Breast epithelium (tissue), 3 donors: Measurements from ENCODE around the gene MAP2K5.

Source experiments
- POLR2A ChIP-seq: fragments of 450-650 bp; IDR thresholded peaks from one replicate; pipeline ENCODE4 v1.6.1; 2016; ENCODE audit warnings: antibody characterized with exemption, mild to moderate bottlenecking, moderate library complexity
- POLR2AphosphoS5 ChIP-seq, 3 donors: sonication (generic); formaldehyde crosslinking; IDR thresholded peaks; one replicate each; pipeline ENCODE4 v1.6.1; 2017; ENCODE audit warnings: antibody characterized with exemption in 3 of 3
- TF ChIP-seq, protein P1 (sequence below), 3 donors: fragments of 450-650 bp; IDR thresholded peaks; one replicate each; pipeline ENCODE4 v1.5.1; 2016 to 2017; ENCODE audit warnings: antibody characterized with exemption in 3 of 3, mild to moderate bottlenecking in 3 of 3, moderate library complexity in 3 of 3

DNA sequence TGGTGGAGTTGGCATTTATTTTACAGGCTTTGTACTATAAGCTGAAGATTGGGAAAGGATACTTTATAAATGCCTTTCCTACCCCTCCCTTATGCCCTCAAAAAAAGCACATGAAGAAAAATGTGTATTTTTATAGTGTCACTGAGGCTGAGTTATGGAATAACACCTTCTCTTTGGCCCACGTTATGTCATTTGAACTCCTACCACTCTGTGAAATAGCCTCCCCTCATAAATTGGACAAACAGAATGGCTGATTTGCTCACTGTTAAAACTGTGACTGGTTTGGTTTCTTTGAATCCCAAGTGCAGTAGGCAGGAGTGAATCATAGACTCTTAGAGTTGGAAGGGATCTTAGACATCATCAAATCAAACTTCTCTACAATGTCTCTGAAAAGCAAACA is 187.6 kb downstream of the MAP2K5 start:
- TF ChIP-seq, protein P1, sequence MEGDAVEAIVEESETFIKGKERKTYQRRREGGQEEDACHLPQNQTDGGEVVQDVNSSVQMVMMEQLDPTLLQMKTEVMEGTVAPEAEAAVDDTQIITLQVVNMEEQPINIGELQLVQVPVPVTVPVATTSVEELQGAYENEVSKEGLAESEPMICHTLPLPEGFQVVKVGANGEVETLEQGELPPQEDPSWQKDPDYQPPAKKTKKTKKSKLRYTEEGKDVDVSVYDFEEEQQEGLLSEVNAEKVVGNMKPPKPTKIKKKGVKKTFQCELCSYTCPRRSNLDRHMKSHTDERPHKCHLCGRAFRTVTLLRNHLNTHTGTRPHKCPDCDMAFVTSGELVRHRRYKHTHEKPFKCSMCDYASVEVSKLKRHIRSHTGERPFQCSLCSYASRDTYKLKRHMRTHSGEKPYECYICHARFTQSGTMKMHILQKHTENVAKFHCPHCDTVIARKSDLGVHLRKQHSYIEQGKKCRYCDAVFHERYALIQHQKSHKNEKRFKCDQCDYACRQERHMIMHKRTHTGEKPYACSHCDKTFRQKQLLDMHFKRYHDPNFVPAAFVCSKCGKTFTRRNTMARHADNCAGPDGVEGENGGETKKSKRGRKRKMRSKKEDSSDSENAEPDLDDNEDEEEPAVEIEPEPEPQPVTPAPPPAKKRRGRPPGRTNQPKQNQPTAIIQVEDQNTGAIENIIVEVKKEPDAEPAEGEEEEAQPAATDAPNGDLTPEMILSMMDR (IDR thresholded peaks at IDR 0.05), result no peak
- TF ChIP-seq POLR2A (no peak), POLR2AphosphoS5 (IDR thresholded peaks at IDR 0.05) (no peak)
